DMS153 (cell line): Measurements from ENCODE around the gene SLC44A5.
"Not testable (repeated sequence)": the region's sequence is repeated elsewhere in the genome, so short reads cannot be mapped to it uniquely, and the experiment has no call there.

ENCODE experiments used
- DNase-seq: peaks from one replicate; lab custom pipeline; 2025; lab: John Stamatoyannopoulos, UW

SLC44A5 gene

GRCh38 chr1:75611014-75611413, at the start of gene SLC44A5:
TSS of gene SLC44A5 (minus strand) at chr1:75611114. CDS start at chr1:75541447, 69,667 bp downstream.
- DNase-seq: no peak

- no peak for DNase-seq
These were observed 45.0 kb upstream of the SLC44A5 start for GRCh38 chr1:75655931-75656330.

- not testable (repeated sequence) for DNase-seq
These were observed 36.3 kb upstream of the SLC44A5 start for GRCh38 chr1:75647183-75647582.

GRCh38 chr1:75645153-75645552, 34.2 kb upstream of the SLC44A5 start:
- DNase-seq: not testable (repeated sequence)

DNA sequence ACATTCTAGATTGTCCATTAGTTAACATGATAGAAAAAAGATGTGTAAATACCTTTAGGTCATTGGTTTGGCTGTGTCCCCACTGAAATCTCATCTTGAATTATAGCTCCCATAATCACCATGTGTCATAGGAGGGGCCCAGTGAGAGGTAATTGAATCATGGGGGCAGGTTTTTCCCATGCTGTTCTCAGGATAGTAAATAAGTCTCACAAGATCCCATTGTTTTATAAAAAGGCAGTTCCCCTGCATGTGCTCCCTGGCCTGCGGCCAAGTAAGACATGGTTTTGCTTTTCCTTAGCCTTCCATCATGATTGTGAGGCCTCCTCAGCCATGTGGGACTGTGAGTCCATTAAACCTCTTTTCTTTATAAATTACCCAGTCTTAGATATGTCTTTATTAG, 32.5 kb upstream of the SLC44A5 start:
- DNase-seq: no peak

GRCh38 chr1:75641325-75641724, 30.4 kb upstream of the SLC44A5 start:
- no peak for DNase-seq

- DNase-seq: no peak
These were observed 29.2 kb upstream of the SLC44A5 start for GRCh38 chr1:75640137-75640536.

DNA sequence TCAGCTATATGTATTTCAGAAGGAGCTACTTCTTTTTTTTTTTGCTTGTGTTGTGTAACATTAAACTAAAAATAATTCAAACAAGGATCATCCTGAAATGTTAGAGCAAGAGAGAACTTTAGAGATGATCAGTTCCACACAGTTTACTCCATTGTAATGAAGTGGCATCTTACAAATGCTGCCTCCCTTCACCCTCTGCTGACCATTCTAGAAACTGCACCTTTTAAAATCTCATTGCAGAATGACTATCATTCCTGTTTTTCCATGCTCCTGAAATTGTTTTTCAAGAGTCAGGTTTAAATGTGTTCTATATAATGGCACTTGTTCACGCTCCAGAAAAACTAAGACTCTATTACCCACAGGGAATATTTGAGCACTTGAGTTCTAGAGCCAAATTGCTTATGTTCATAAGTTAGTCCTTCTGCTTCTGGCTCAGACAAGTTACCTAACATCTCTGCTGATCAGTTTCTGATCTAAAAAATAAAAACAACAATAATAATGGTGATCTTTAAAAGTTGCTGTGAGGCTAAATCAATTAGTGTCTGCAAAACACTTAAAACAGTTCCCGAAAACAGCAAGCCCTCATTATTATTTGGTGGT, 21.5 kb upstream of the SLC44A5 start:
- peak; percentile 7 for DNase-seq

GRCh38 chr1:75630998-75631397, 20.1 kb upstream of the SLC44A5 start:
- no peak for DNase-seq

DNA sequence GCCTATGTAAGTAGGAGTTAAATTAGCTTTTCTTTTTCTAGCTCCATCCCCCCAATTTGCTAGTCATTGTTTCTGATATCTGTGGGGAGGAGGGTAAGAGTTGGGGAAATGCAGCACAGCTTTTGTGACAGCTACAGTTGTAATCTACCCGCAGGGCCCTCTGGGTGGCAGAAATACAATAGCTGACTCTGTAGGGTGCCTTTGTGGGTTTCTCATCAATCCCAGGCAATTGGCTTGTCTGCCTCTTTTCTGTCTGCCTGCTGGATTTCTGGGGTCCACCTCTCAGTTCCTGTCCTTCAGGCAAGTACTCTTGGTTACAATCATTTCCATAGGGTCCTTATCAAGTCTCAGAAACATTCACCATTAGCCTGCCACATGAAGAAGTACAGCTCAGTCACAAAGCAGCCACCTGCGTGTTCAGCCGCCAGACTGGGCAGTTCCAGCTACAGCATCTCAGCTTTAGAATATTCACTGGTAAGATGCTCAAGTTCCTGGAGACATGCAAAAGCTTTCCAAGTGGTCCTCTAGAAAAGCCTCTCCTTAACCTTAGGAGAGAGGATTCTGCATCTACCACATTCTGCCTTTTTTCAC, 19.2 kb upstream of the SLC44A5 start:
- DNase-seq: peak; percentile 11

GRCh38 chr1:75625795-75626194, 14.9 kb upstream of the SLC44A5 start:
- no peak for DNase-seq

DNA sequence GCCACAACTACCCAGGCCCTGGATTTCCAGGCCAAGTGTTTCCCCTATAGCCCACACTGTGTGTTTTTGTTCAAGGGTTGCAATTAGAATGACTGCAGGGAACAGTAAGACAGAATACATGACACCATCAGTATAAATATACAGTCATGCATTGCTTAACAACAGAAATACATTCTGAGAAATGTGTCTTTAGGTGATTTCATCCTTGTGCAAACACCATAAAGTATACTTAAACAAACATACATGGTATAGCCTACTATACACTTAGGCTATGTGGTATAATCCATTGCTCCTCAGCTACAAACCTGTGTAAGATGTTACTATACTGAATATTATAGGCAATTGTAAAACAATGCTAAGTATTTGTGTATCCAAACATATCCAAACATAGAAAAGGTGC, 7.5 kb upstream of the SLC44A5 start:
- no peak for DNase-seq

GRCh38 chr1:75616436-75617433, 5.8 kb upstream of the SLC44A5 start:
- no peak for DNase-seq

DNA sequence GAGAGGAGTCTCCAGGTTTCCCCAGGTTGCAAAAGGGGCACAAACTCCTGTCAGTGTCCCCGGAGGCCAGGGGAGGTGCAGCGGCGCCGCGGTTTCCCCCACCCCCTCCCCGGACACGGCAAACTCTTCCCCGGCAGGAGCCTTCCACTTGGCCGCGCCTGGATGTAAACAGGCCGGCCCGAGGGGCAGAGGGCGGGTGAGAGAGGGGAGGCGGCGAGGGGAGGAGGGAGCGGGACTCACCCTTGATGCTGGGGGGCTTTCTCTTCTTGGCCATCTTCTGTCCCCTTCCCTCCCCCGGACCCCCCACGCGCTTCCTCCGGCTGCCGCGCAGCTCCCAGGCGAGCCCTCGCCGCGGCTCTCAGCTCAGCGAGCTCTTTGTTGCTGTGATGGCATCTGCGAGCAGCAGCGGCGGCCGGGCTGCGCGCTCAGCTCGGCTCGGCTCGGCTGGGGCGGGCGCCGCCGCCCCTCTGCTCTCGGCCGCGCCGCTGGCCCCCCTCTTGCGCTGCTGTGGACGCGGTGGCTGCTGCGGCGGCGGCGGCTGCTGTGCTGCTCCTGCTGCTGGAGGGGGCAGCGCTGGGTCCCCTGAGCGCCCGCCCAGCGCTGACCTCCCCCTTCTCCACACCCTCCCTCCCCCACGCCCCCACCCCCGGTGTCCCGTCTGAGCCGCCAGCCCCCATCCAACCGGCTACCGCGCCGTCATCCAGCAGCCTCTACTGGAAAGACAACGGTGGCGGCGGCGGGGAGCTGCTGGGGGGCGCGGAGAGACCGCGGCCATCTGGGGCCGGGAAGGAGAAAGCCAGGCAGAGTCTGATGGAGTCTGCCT, 4.9 kb upstream of the SLC44A5 start:
- DNase-seq: peak; percentile 26

- DNase-seq: no peak
These were observed 3.5 kb upstream of the SLC44A5 start for GRCh38 chr1:75614399-75614756.

DNA sequence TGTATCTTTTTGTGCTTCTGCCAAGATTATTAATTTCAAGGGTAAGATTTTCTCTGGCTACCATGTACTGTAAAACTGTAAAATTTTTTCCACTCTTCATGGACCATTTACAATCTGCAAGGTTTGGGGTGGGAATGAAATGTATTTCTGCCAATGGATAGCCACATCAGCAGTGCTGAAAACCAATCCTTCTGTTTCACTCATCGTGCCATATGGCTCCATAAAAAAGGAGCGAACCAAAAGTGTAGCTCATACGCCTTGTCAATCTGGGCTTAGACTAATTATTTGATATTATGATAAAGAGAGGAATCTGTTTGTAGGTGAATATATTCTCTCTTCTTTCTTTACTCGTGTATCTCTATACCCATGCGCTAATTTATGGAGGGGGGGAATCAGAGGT, 3.0 kb upstream of the SLC44A5 start:
- DNase-seq: no peak

DNA sequence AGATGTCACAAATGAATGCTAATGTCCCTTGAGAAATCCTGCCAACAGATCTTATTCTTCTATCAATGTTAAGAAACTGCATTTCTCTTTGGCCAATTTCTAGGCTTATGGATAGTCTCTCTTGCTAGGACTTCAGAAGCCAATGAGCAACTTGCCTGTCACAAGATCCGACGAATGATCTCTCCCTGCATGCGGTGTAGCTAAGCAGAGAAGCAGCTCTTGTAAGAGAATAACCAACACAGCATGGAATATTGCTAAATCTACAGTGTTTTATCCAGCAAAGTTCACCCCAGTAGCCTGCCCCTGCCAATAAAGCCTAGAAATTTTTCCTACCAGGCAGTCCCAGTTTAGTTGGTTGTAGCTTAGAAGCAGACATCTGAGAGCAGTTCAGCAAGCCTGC, 2.1 kb upstream of the SLC44A5 start:
- no peak for DNase-seq

DNA sequence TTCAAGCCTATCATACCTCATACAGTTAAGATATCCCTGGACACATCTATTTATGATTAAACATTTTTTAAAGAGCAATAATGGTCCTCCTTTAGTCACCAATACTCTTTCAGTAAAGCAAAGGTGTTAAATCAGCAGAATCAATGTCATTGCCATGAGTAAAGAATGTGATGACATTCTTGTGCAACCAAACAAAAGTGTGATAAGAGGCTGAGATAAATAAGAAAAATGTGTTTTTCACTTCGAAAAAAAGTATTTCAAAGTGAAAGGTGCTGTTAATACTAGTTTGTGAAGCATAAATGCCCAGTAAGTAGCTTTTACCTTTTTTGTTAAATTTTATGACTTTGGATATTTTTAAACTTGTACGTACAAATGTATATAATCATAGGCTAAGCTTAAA, 8.4 kb downstream of the SLC44A5 start:
- no peak for DNase-seq

- no peak for DNase-seq
These were observed 10.1 kb downstream of the SLC44A5 start for GRCh38 chr1:75600781-75601180.

DNA sequence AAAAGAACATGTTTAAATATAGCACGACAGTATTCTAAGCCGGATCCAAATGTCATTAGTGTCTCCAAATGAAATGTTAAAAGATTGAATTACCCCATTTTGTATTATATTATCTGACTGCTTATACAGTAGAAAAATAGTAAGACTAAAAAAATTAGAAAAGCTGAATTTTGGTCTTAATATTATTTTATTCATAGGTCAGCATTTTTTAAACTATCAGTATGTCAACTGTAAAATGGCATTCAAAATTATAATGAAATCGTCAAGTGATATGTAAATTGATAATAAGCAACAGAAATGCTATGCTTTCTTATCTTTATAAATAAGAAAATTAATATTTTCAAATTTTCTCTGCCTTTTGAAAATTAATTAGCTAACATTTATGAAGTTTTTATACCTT, 16.6 kb downstream of the SLC44A5 start:
- no peak for DNase-seq

- DNase-seq: not testable (repeated sequence)
These were observed 17.5 kb downstream of the SLC44A5 start for GRCh38 chr1:75593457-75593856.

DNA sequence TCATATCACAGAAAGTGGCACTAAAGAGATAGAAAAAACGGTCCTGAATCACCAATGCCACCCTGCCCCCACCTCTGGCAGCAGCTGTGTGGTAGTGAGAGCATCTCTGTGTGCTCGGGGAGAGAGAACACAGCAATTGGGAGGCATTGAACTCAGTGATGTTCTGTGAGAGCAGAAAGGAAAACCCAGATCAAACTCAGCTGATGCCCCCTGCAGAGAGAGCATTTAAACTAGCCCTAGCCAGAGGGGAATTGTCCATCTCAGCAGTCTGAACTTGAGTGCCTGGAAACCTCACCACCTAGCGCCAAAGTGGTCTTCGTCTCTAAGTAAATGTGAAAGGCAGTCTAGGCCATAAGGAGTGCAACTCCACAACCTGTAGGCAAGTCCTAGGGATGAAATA, 21.3 kb downstream of the SLC44A5 start:
- DNase-seq: no peak
